Left forelimb (tissue), 1 donor: ENCODE measurements around the gene FRAS1.
"Not testable (repeated sequence)": the region's sequence is repeated elsewhere in the genome, so short reads cannot be mapped to it uniquely, and the experiment has no call there.

Source experiments
- DNase-seq: peaks from one replicate; pipeline ENCODE4 v3.0.0-alpha.2; 2018; ENCODE audit warnings: low spot score

The FRAS1 gene

DNA sequence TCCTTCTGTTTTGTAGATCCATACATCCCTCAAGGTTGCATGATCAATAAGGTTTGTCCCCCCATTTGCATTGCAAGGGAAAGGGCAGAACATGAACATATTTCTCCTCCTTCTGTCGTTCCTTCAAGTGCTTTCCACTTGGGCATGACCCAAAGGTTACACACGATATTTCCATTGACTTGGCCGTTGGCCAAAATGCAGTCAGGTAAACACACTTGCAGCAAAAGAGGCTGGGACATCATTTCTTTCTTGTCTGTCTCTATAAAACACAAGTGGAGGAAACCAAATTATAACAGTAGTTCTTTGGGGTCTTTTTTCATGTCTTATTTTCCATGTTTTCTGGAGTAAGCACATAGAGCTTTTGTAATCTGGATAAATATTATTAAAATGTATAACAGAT, 156.1 kb downstream of the FRAS1 start:
- DNase-seq, result no peak

GRCh38 chr4:78214078-78214477, 157.0 kb downstream of the FRAS1 start:
- DNase-seq, result no peak

DNA sequence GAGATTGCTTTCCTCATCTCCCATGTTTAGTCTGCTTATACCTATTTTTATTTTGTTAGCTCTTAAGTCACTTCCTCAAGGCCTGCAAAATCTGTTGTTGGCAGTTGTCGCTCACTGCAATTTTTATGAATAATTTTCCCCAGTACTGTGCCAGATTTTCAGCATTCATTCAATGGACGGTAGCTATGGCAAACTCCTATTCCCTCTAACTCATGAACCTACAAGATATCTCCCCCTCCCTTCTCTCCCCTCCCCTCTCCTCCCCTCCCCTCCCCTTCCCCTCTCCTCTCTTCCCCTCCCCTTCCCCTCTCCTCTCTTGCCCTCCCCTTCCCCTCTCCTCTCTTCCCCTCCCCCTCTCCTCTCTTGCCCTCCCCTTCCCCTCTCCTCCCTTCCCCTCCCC, 160.4 kb downstream of the FRAS1 start:
- no peak for DNase-seq

- no peak for DNase-seq
Measured at GRCh38 chr4:78218260-78218659, 161.1 kb downstream of the FRAS1 start.

DNA sequence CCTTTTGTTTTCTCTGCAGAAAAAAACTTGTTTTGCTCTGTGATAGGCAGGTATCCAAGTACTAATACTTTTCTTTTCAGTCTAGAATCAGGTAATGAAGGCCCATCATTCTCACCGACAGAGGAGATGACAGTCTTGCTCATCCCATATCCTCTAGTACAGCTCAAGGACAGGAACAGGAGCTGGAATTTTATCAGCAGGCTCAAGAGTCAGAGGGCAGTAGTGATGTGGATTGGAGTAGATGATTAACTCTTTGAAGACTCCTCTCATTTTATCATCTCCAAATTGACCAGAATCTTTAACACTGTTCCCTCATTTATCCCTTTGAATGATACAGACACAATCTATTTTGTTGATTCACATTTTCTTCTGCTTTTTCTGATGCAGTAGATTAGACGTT, 162.7 kb downstream of the FRAS1 start:
- DNase-seq, result no peak

DNA sequence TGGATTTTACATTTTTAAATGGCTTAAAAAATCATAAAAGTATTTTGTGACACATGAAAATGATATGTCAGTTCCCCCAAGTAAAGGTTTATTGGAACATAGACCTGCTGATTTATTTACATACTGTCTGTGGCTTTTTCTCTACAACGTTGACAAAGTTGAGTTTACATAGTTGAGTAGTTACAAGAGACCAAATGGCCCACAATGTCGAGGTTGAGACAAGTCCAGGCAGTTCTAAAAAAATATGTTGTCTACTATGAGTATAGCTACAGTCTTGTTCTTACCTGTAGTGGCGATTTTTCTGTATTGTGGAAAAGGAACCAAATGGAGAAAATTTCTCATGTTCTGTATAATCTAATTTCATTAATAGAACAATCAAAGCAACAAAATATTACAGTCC, 163.2 kb downstream of the FRAS1 start:
- no peak for DNase-seq

DNA sequence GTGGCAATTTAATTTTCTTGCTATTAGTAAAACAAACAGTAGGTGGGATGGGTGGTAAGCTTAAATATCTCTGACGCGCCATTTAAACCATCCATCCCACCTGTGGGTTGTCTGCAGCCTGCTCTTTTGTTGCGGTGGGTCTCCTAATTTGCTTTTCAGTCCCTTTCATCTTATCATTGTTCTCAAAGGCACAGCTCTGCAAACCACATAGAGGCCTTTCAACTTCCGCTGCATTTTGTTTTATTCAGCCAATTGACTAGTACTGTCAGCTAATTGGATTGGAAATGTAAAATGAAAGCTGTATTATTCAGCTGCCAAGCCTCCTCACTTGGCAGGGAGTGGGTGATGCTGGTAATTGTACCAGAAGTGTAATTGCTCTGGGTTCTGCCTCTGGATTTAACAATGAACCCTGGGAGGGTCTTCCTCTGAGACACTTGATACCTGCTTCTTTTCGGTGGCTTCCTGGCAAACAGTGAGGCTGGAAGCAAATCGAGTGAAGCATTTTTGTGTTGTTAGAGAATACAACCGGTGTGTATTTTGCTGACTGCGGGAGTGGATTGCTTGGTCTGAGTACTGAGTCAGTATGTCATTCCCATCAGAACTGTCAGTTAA, 165.6 kb downstream of the FRAS1 start:
- DNase-seq, result no peak

GRCh38 chr4:78225236-78225635, 168.1 kb downstream of the FRAS1 start:
- DNase-seq, result no peak

DNA sequence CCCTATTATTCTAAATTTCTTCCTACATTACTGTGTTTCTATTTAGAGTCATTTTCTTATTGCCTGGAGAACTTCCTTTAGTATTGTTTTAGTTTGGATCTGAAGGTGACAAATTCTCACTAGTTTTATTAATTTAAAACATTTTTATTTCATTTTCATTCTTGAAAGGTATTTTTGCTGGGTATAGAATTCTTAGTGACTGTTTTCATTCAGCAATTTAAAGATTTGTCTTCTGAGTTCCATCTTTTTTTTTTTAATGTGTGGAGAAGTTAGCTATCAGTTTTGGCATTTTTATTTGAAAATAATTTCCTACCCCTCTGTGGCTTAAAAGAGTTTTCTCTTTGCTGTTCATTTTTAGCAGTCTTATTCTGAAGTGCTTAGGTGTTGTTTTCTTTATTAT, 169.2 kb downstream of the FRAS1 start:
- DNase-seq, result no peak

- no peak for DNase-seq
Measured at GRCh38 chr4:78227411-78228057, 170.4 kb downstream of the FRAS1 start.

DNA sequence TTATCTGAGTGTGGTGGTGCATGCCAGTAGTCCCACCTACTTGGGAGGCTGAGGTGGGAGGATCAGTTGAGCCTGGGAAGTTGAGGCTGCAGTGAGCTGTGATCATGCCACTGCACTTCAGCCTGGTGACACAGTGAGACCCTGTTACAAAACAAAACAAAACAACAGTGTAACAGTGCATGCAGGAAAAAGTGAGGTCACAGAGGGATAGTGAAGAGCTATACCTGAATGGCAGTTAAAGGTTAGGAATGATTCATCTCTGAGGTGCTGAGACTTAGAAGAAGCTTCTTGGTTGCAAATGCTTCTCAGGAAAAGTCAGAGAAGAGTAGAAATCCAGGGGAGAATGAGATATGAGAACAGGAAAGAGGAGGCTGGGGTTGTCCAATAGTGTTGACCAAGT, 178.7 kb downstream of the FRAS1 start:
- no peak for DNase-seq

DNA sequence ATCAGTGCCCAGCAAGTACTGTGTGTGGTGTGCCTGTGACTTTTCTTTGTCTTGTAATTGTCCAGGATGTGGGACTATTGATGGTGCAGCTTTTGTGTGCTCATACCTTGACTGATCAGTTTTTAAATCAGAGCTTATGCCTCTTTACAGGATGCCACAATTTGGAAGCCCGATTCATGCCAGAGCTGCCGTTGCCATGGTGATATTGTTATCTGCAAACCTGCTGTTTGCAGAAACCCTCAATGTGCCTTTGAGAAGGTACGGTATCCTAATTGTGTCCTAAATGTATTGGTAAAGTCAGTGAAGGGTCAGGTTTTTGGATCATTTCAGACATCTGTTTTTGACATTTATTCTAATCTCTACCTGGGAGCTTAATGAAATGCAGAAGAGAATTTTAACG, 180.2 kb downstream of the FRAS1 start:
- DNase-seq, result no peak

DNA sequence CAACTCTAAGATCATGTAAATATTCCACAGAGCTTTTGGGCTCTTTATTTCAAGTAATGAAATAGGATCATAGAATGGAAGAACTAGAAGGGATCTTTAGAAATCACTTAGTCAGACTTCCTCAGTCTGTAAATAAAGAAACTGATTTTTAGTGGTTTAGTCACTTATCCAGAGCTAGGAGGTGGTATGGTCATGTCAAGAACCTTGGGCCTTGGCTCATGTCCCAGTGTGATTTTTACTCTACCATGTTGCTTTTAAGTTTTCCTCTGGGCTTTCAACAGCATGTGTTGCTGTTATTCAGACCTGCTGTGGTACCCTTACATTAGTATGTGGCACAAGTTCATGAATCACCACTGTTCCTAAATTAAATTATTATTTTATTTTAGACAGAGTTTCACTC, 184.9 kb downstream of the FRAS1 start:
- no peak for DNase-seq

- no peak for DNase-seq
Measured at GRCh38 chr4:78244705-78245485, 187.8 kb downstream of the FRAS1 start.

DNA sequence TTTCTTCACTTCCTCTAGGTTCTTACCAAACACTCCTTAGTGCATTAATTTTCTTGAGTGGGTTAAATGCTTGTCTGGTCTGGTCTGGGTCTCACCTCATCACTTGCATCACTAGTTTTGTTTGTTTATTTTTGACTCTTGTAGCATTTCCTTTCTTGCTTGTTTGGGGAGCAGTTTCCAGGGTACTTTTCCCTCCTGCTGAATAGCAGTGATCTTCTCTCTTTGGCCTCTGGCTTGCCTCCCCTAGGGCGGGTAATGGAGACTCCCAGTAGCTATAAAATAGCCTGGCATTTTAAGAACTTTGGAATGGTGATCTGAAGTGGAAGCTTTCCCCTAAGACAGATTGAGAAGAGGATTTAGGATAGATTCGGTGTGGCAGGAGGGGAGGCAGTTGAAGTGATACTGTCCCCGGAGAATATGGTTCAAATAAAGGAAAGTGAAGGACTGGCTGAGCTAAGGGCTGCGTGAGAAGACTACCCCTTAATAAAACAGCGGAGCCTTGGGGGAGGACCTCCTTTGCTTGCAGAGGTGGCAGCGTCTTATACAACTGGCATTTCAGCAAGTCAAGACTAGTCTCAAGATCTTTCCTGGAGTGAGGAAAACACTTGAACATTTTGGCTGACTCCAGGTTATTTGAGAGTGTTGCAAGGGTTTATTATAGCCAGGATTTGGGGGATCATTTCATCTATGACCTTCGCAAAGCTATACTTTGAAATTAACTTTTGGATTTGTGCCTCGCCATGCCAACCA, 190.6 kb downstream of the FRAS1 start:
- no peak for DNase-seq

DNA sequence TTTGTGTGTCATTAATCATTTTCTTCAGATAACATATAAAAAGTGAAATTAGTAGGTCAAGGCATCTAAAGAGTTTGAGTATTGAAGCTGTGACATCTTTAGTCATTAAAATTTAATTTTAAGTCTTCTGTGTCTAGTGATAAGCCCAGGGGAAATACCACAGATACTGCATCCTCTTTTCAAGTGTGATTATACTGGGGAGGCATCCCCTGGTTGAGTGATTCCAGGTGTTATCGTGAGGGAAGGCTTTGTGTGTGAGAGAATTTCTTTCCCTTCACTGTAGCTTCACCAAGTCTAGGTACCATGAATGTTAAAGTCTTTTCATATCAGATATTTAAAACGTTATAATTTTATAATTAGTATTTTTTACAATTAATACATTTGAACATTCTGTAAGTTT, 193.4 kb downstream of the FRAS1 start:
- DNase-seq, result no peak

DNA sequence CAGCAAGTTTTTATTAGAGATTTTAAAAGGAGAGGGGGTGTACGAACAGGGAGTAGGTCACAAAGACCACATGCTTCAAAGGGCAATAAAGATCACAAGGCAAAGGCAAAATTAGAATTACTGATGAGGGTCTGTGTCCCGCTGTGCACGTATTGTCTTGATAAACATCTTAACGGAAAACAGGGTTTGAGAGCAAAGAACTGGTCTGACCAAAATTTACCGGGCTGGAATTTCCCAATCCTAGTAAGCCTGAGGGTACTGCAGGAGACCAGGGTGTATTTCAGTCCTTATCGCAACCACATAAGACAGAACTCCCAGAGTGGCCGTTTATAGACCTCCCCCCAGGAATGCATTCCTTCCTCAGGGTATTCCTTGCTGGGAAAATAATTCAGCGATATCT, 195.7 kb downstream of the FRAS1 start:
- DNase-seq, result not testable (repeated sequence)

DNA sequence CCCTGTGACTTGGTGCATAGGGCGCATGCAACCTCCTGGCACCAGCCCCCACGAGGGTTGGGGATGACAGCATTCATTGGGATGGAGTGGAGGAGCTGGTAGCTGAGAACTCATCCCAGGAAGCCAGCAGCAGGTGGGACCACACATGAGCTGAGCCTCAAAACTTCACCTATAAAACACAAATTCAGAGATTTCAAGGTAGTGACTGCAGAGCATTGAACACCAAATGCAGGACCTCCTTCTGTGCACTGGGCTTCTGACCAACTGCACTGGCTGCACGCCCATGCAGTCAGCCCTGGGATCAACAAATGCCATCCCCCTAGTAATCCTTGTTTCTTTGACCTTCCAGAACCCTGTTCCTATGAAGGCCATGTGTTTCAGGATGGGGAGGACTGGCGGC, 197.8 kb downstream of the FRAS1 start:
- no peak for DNase-seq

DNA sequence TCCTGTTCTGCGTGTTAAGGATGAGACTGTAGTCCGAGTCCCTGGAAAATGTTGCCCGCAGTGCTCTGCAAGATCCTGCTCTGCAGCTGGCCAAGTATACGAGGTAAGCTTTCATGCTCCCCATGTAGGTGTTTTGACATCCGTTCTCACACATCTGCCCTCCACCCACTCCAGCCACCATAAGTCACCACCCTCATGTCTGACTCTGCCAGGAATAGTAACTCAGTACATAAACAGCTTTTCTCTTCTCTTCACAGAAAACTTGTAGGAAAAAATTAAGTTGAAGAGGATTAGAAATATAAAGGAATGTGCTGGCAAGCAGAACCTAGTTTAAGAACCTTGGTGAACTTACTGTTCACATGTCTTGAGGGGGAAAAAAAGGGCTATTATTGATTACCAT, 207.9 kb downstream of the FRAS1 start:
- no peak for DNase-seq

DNA sequence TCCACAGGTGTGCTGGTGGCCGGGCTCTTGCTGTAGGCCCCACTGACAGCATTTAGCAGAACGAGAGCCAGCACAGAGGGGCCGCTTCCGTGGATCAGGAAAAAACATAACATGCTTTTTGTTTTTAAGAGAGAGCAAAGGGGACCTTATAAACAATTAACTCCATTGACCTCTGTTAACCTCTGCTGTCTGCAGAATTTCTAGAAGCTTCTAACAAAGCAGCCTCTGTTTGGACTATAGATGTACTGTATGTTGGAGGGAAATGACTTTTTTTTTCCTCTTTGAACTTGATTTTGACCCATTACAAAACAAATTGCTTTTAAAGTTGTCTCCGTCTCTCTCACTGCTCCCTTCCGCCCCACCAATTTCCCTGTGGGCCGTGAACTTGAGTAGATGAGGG, 210.7 kb downstream of the FRAS1 start:
- DNase-seq, result no peak

DNA sequence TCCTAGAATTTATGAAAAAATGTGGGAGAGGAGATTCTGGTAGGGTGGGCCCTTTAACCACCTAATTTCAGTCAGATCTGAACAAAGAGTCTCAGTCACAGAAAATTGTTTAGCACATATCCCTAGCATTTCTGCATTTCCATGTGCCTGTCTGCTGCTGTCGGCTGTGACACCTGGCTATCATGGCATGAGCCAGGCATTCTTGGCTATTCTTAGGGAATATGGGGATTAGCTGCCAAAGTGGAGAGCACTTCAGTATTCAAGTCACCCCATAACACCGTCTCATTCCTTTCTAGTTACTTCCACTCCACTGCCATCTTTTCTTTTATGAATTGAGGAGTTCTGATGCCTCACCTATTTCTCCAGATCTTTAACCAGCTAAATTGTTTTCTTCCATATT, 211.5 kb downstream of the FRAS1 start:
- no peak for DNase-seq

DNA sequence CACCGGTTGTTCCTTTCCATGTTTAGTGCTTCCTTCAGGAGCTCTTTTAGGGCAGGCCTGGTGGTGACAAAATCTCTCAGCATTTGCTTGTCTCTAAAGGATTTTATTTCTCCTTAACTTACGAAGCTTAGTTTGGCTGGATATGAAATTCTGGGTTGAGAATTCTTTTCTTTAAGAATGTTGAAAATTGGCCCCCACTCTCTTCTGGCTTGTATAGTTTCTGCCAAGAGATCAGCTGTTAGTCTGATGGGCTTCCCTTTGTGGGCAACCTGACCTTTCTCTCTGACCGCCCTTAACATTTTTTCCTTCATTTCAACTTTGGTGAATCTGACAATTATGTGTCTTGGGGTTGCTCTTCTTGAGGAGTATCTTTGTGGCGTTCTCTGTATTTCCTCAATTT, 218.3 kb downstream of the FRAS1 start:
- not testable (repeated sequence) for DNase-seq

DNA sequence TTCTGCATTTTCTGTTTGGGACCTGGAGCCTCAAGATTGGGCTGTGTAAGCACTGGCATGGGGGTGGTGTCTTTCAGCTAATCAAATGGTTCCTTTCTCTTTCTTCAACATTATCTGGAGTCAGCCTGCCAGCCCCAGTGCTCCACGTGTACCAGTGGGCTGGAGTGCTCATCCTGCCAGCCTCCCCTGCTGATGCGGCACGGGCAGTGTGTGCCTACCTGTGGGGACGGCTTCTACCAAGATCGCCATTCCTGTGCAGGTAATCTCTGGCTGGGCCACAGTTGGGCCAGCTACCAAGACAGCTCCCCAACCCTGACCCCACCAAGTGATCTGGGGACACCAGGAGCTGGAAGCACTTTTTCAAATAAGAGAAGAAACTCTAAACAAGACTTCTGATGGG, 229.2 kb downstream of the FRAS1 start:
- DNase-seq, result no peak
